SK-N-SH (cell line): Measurements from ENCODE around the gene CUX1. TPM values are rescaled to one million over a fixed set of nuclear protein-coding genes. Genes with fewer than 3 reads are reported as not detected.

Experiments used
- CTCF ChIA-PET: fragments of 300-600, 350-600 bp; formaldehyde crosslinking; extraction: SDS; loops from one replicate; lab custom pipeline; 2021; lab: Yijun Ruan, JAX
- POLR2A ChIA-PET: fragments of 350-600 bp; sonication (Branson Sonifier 250); formaldehyde crosslinking; extraction: SDS; loops from one replicate; lab custom pipeline; 2020; ENCODE audit warnings: antibody characterized with exemption, inconsistent platforms; lab: Yijun Ruan, JAX
- DNase-seq: peaks from one replicate; pipeline ENCODE4 v3.0.0; 2012
- H2AFZ ChIP-seq: fragments of 200-600 bp; sonication (generic); 2 replicates; pipeline ENCODE4 v1.8.1; 2016; ENCODE audit warnings: antibody characterized with exemption, mild to moderate bottlenecking, low read depth
- H3F3A ChIP-seq: fragments of 200-600 bp; sonication (generic); replicated peaks from 2 replicates; pipeline ENCODE3; 2016; ENCODE audit warnings: antibody characterized with exemption, mild to moderate bottlenecking; ENCODE audit not compliant: insufficient read depth
- H3K27ac ChIP-seq, 2 experiments: fragments of 200-500 bp in 1 of 2; fragments of 200-600 bp in 1 of 2; sonication (Bioruptor generic) in 1 of 2; sonication (generic), shearing (Covaris generic) in 1 of 2; 2 replicates each; pipeline versions ENCODE4 v1.5.1 to v1.6.1; 2014 to 2016; ENCODE audit warnings: low read depth in 2 of 2, inconsistent platforms in 1 of 2, low read length in 1 of 2, mild to moderate bottlenecking in 1 of 2, mixed read lengths in 1 of 2
- H3K27me3 ChIP-seq: fragments of 200-600 bp; sonication (generic), shearing (Covaris generic); 2 replicates; pipeline ENCODE4 v1.6.1; 2016; ENCODE audit warnings: mixed run types; ENCODE audit not compliant: insufficient read depth
- H3K36me3 ChIP-seq, 2 experiments: fragments of 200-500 bp in 1 of 2; fragments of 200-600 bp in 1 of 2; sonication (Bioruptor generic) in 1 of 2; sonication (generic) in 1 of 2; replicated peaks in 1 of 2; 2 replicates each; pipeline versions ENCODE3 to v1.5.1; 2014 to 2016; ENCODE audit warnings: low read length in 1 of 2, mild to moderate bottlenecking in 1 of 2; ENCODE audit not compliant: insufficient read depth in 2 of 2, control insufficient read depth in 1 of 2
- H3K4me1 ChIP-seq, 2 experiments: fragments of 200-500 bp in 1 of 2; fragments of 200-600 bp in 1 of 2; sonication (Bioruptor generic) in 1 of 2; sonication (generic), shearing (Covaris generic) in 1 of 2; 2 replicates each; pipeline versions ENCODE4 v1.5.1 to v1.6.1; 2014 to 2016; ENCODE audit warnings: low read depth in 1 of 2, low read length in 1 of 2, mixed run types in 1 of 2; ENCODE audit not compliant: insufficient read depth in 2 of 2, control insufficient read depth in 1 of 2
- H3K4me2 ChIP-seq: fragments of 200-600 bp; sonication (generic), shearing (Covaris generic); 2 replicates; pipeline ENCODE4 v1.6.1; 2017; ENCODE audit warnings: mixed run types
- H3K4me3 ChIP-seq, 2 experiments: fragments of 200-500 bp in 1 of 2; fragments of 200-600 bp in 1 of 2; sonication (Bioruptor generic) in 1 of 2; sonication (generic), shearing (Covaris generic) in 1 of 2; 2 replicates each; pipeline versions ENCODE4 v1.5.1 to v1.8.1; 2014 to 2016; ENCODE audit warnings: low read depth in 2 of 2, inconsistent platforms in 1 of 2, low read length in 1 of 2, mild to moderate bottlenecking in 1 of 2, mixed read lengths in 1 of 2, moderate library complexity in 1 of 2
- H3K79me2 ChIP-seq: fragments of 200-600 bp; sonication (generic); 2 replicates; pipeline ENCODE4 v1.8.1; 2017; ENCODE audit warnings: mild to moderate bottlenecking; ENCODE audit not compliant: insufficient read depth
- H3K9ac ChIP-seq: fragments of 200-600 bp; sonication (generic); 2 replicates; pipeline ENCODE4 v1.6.1; 2017; ENCODE audit warnings: mixed run types
- H3K9me2 ChIP-seq: fragments of 200-600 bp; sonication (generic); 2 replicates; pipeline ENCODE4 v1.6.1; 2017; ENCODE audit warnings: mixed run types
- H3K9me3 ChIP-seq: fragments of 200-600 bp; sonication (generic); 2 replicates; pipeline ENCODE4 v1.6.1; 2017; ENCODE audit warnings: mixed run types, mild to moderate bottlenecking, moderate library complexity
- H4K20me1 ChIP-seq: fragments of 200-600 bp; sonication (generic); 2 replicates; pipeline ENCODE4 v1.6.1; 2017; ENCODE audit warnings: mild to moderate bottlenecking, mixed run types; ENCODE audit not compliant: insufficient read depth
- CHD2 ChIP-seq: fragments of 150-350 bp; IDR thresholded peaks from 2 replicates; pipeline ENCODE4 v1.6.1; 2018; ENCODE audit warnings: low read length; ENCODE audit not compliant: partially characterized antibody
- ELF1 ChIP-seq: IDR thresholded peaks from 2 replicates; pipeline ENCODE4 v1.4.0; 2012
- EP300 ChIP-seq, 2 experiments: IDR thresholded peaks; 2 replicates each; pipeline versions ENCODE4 v1.4.0 to v1.6.1; 2012; ENCODE audit warnings: borderline replicate concordance in 1 of 2, low read depth in 1 of 2, low read length in 1 of 2
- EZH2phosphoT487 ChIP-seq: fragments of 200-600 bp; sonication (generic); IDR thresholded peaks from 2 replicates; pipeline ENCODE4 v1.6.1; 2017; ENCODE audit warnings: low read depth, mixed run types, mild to moderate bottlenecking, antibody characterized with exemption, moderate library complexity, borderline replicate concordance
- FOSL2 ChIP-seq: IDR thresholded peaks from 2 replicates; pipeline ENCODE4 v1.4.0; 2012; ENCODE audit warnings: low read depth, mild to moderate bottlenecking, moderate library complexity, borderline replicate concordance
- FOXJ3 ChIP-seq: sonication (generic); formaldehyde crosslinking; IDR thresholded peaks from 2 replicates; pipeline ENCODE4 v1.5.1; 2020; ENCODE audit warnings: mild to moderate bottlenecking, missing genetic modification reagents
- FOXM1 ChIP-seq: IDR thresholded peaks from 2 replicates; pipeline ENCODE4 v1.4.0; 2012; ENCODE audit warnings: low read depth, mild to moderate bottlenecking
- JUND ChIP-seq: IDR thresholded peaks from 2 replicates; pipeline ENCODE4 v1.4.0; 2012
- MEF2A ChIP-seq: IDR thresholded peaks from 2 replicates; pipeline ENCODE4 v1.4.0; 2012; ENCODE audit warnings: low read depth, borderline replicate concordance
- NRF1 ChIP-seq: IDR thresholded peaks from 2 replicates; pipeline ENCODE4 v1.6.1; 2012; ENCODE audit warnings: low read depth, mild to moderate bottlenecking, low read length
- RCOR1 ChIP-seq: fragments of 150-350 bp; IDR thresholded peaks from 2 replicates; pipeline ENCODE4 v1.6.1; 2017; ENCODE audit warnings: antibody characterized with exemption, low read length
- RXRA ChIP-seq: IDR thresholded peaks from 2 replicates; pipeline ENCODE4 v1.4.0; 2012; ENCODE audit warnings: low read depth, mild to moderate bottlenecking, borderline replicate concordance
- SIN3A ChIP-seq: IDR thresholded peaks from 2 replicates; pipeline ENCODE4 v1.6.1; 2012; ENCODE audit warnings: low read depth, mild to moderate bottlenecking, low read length, moderate library complexity, borderline replicate concordance
- SMC3 ChIP-seq: IDR thresholded peaks from 2 replicates; pipeline ENCODE4 v1.6.1; 2012; ENCODE audit warnings: low read depth, low read length, improper control_type of control experiment
- TEAD4 ChIP-seq: IDR thresholded peaks from 2 replicates; pipeline ENCODE4 v1.4.0; 2012; ENCODE audit warnings: mild to moderate bottlenecking, borderline replicate concordance; ENCODE audit not compliant: insufficient read depth
- USF2 ChIP-seq: fragments of 150-350 bp; IDR thresholded peaks from 2 replicates; pipeline ENCODE4 v1.6.1; 2017; ENCODE audit warnings: antibody characterized with exemption, low read length, low read depth, borderline replicate concordance
- YY1 ChIP-seq: IDR thresholded peaks from 2 replicates; pipeline ENCODE4 v1.4.0; 2012; ENCODE audit warnings: low read depth, mild to moderate bottlenecking
- ZBTB33 ChIP-seq: IDR thresholded peaks from 2 replicates; pipeline ENCODE4 v1.4.0; 2012; ENCODE audit warnings: low read depth, borderline replicate concordance
- WGBS: methylation state at CpG from one replicate; pipeline ENCODE4 v1.1.6; 2017; ENCODE audit warnings: low lambda C conversion rate; 5-methylcytosine and 5-hydroxymethylcytosine counted together
- polyA plus RNA-seq, 3 experiments: library from polyadenylated mRNA; depleted of rRNA; stranded (reverse); fragments of >200 nt; gene quantifications; 2 replicates each; pipeline ENCODE4 v1.2.3, GENCODE V29; 2012
- TF ChIP-seq, protein P1 (sequence below): IDR thresholded peaks from 2 replicates; pipeline ENCODE4 v1.4.0; 2012; ENCODE audit warnings: low read depth
- TF ChIP-seq, protein P2 (sequence below): IDR thresholded peaks from 2 replicates; pipeline ENCODE4 v1.6.1; 2012; ENCODE audit warnings: mild to moderate bottlenecking, low read depth, low read length, moderate library complexity

The CUX1 gene
- polyA plus RNA-seq, 1 of the 3 experiments (the other 2 are of a cell fraction): 68.6 TPM

DNA sequence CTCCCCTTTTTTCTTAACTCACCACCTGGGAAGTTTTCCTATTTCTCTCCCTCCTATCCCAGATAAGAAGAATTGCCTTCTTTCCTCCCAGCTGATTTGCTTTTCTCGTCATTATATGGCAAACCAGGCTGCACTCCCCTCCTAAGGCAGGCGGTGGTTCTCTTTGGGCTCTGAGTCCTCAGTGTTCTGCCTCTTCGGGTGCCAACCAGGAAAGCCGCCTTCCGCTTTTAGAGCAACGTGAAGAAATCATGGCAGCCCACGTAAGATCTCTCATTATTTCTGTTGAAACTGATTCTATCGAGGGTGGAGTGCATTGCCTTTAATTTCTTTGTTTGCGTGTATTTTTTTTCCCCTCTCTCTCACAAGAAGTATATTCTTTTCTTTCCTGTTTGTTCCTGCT, 141.9 kb downstream of the CUX1 start:
- H3K9ac ChIP-seq: no peak overlapping the region
- peaks cover 1% of the 10 kb centered on the region for H3F3A ChIP-seq
- no peaks in the 10 kb centered on the region for H3K36me3 ChIP-seq
- no peak for DNase-seq
- H3K27ac ChIP-seq: no peak overlapping the region
- 0 out of 2 replicates have a peak, but pooled peaks cover 3% of the 10 kb centered on the region for H4K20me1 ChIP-seq
- H3K27me3 ChIP-seq: no peaks in the 10 kb centered on the region
- WGBS: 97% methylated on average over 9 of the region's 9 CpGs
- no peaks in the 10 kb centered on the region for H3K9me3 ChIP-seq
- CTCF ChIA-PET: interaction anchor here (1.6 kb wide), 1 partner anchor 16 kb away, joined by 4 read pairs; no protein-coding TSS in a partner anchor
- no peak overlapping the region for H3K4me3 ChIP-seq
- peaks cover 0 to 18% of the 10 kb centered on the region in 2 experiments; a peak in 1 of 4 replicates for H3K4me1 ChIP-seq
- H2AFZ ChIP-seq: no peak overlapping the region
- no peak overlapping the region for H3K4me2 ChIP-seq
- peaks cover 88% of the 10 kb centered on the region for H3K79me2 ChIP-seq
- TF ChIP-seq RCOR1 (no peak), MEF2A (no peak), RXRA (no peak), CHD2 (no peak), EP300 (IDR thresholded peaks at IDR 0.05; ENCODE audit: borderline replicate concordance in 1 of 2, low read depth in 1 of 2, low read length in 1 of 2) (no peak), EZH2phosphoT487 (no peak), TEAD4 (no peak), USF2 (no peak), NRF1 (no peak), FOXJ3 (CRISPR knock-in tag) (no peak), YY1 (no peak), FOSL2 (no peak), SIN3A (no peak), SMC3 (no peak), ZBTB33 (no peak), JUND (no peak), FOXM1 (no peak), ELF1 (no peak)
- TF ChIP-seq, protein P1, sequence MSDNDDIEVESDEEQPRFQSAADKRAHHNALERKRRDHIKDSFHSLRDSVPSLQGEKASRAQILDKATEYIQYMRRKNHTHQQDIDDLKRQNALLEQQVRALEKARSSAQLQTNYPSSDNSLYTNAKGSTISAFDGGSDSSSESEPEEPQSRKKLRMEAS: no peak
- TF ChIP-seq, protein P2, sequence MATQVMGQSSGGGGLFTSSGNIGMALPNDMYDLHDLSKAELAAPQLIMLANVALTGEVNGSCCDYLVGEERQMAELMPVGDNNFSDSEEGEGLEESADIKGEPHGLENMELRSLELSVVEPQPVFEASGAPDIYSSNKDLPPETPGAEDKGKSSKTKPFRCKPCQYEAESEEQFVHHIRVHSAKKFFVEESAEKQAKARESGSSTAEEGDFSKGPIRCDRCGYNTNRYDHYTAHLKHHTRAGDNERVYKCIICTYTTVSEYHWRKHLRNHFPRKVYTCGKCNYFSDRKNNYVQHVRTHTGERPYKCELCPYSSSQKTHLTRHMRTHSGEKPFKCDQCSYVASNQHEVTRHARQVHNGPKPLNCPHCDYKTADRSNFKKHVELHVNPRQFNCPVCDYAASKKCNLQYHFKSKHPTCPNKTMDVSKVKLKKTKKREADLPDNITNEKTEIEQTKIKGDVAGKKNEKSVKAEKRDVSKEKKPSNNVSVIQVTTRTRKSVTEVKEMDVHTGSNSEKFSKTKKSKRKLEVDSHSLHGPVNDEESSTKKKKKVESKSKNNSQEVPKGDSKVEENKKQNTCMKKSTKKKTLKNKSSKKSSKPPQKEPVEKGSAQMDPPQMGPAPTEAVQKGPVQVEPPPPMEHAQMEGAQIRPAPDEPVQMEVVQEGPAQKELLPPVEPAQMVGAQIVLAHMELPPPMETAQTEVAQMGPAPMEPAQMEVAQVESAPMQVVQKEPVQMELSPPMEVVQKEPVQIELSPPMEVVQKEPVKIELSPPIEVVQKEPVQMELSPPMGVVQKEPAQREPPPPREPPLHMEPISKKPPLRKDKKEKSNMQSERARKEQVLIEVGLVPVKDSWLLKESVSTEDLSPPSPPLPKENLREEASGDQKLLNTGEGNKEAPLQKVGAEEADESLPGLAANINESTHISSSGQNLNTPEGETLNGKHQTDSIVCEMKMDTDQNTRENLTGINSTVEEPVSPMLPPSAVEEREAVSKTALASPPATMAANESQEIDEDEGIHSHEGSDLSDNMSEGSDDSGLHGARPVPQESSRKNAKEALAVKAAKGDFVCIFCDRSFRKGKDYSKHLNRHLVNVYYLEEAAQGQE: no peak
- TF ChIP-seq, all 33 proteins: peak for 0
- no peaks in the 10 kb centered on the region for H3K9me2 ChIP-seq
- POLR2A ChIA-PET: no interaction called here
